ENCODE measurements around the gene SLC4A7.

- no peak for TF ChIP-seq CTCF (conservative IDR thresholded peaks at IDR 0.05; ENCODE audit: low read length)
- TF ChIP-seq EZH2phosphoT487 (IDR thresholded peaks at IDR 0.05; ENCODE audit: borderline replicate concordance), result no peak
Measured at GRCh38 chr3:27485866-27486265, 1.7 kb upstream of the SLC4A7 start.

All from Loucy (cell line).